Thyroid gland (tissue), 4 donors: ENCODE data around the gene MRNIP.

ENCODE experiments used
- CTCF ChIP-seq, 6 experiments: fragments of 200-600 bp in 3 of 6; fragments of 450-650 bp in 3 of 6; sonication (generic) in 3 of 6; IDR thresholded peaks; one replicate each; pipeline ENCODE4 v1.5.1; 2016 to 2019; ENCODE audit warnings: antibody characterized with exemption in 6 of 6, mild to moderate bottlenecking in 2 of 6, inconsistent platforms in 1 of 6, moderate library complexity in 1 of 6
- POLR2A ChIP-seq, 2 donors: fragments of 450-650 bp; IDR thresholded peaks; one replicate each; pipeline ENCODE4 v1.6.1; 2017; ENCODE audit warnings: antibody characterized with exemption in 2 of 2, mild to moderate bottlenecking in 2 of 2, moderate library complexity in 1 of 2

DNA sequence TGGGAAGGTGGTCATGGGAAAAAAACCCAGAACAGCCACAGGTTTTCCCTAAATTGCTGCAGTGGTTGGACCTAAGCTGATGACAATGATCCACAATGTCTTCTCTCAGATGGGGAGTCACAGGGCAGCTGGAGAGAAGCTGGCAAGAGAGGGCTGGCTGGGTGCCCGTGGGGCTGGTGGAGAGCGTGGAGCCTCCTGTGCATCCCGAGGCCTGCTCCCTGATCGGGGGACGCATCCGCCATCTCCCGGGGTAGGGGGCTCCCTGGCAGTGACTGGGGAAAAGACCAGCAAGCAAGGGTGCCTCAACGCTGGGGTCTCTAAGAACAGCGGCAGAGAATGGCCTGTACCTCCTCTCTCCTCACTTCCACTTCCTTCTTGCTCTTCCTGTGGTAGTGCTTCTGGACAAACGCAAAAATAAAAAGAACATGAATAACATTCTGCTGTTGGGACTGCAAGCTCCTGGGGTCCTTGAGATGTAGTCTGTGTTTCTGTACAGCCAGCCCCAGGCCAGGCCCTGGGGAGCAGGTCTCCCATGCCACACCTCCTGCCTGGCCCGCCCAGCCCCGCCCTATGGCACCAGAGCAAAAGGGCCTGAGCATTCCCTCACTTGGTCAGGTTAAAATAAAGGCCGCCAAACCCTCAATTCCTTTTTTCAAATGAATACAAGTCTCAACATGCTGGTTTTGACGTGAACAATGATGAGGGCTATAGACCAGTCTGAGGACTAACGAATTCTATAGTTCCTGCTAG lies 7.0 kb upstream of the MRNIP start:
- TF ChIP-seq CTCF (IDR thresholded peaks at IDR 0.05) (no peak), POLR2A (IDR thresholded peaks at IDR 0.05) (no peak)
